GM12872 (cell line): ENCODE results near the gene GNPAT.
A peak's percentile ranks its signal among the peaks of the same experiment; 100 is the strongest.

Experiments
- CTCF ChIP-seq: IDR thresholded peaks from 3 replicates; pipeline ENCODE4 v1.5.1; 2011; ENCODE audit warnings: low read depth, mild to moderate bottlenecking, low read length, moderate library complexity; ENCODE audit not compliant: insufficient read depth

GNPAT gene

GRCh38 chr1:231319080-231319479, 78.1 kb downstream of the GNPAT start:
- no peak for TF ChIP-seq CTCF

- TF ChIP-seq CTCF: peak; percentile 30; the same call in 1 of the 3 replicates
Observed at GRCh38 chr1:231322880-231323530, 82.0 kb downstream of the GNPAT start.

GRCh38 chr1:231324660-231325059, 83.6 kb downstream of the GNPAT start:
- TF ChIP-seq CTCF: no peak

DNA sequence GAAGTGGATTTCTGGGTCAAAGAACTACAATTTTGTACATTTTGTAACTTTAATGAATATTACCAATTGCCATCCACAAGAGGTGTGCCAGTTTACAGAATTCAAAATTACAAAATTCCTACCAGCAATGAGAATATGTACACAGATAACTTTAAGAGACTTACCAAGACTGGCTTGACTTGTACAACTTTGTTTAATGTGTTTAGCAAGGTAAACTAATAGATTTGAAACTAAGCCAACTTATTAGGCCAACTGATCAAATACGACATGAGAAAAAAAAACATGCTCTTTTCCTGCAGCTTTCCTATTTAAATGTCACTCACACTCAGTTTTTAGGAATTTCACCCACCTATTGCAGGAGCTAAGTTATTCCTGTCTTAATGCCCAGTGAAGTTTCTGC, 85.2 kb downstream of the GNPAT start:
- TF ChIP-seq CTCF: no peak
